ENCODE measurements around the gene RHBG.

The RHBG gene

GRCh38 chr1:156388174-156389137 is 19.4 kb downstream of the RHBG start:
- Histone ChIP-seq H3K4me3 (ENCODE audit: low read depth in 1 of 2, low read length in 2 of 2) (no peak overlapping the region), H3K27ac (ENCODE audit: low read length) (no peak overlapping the region), H3K4me1 (ENCODE audit: control insufficient read depth in 1 of 2, insufficient read depth in 2 of 2, low read length in 2 of 2) (peaks cover 0 to 5% of the 10 kb centered on the region in 2 donors), H3K36me3 (ENCODE audit: control insufficient read depth in 1 of 2, insufficient read depth in 2 of 2, low read length in 2 of 2) (no peaks in the 10 kb centered on the region), H3K9me3 (ENCODE audit: control insufficient read depth in 1 of 2, low read length in 2 of 2) (no peaks in the 10 kb centered on the region), H3K27me3 (ENCODE audit: low read depth, low read length) (peaks cover 35% of the 10 kb centered on the region)

- Histone ChIP-seq H3K4me1 (ENCODE audit: control insufficient read depth in 1 of 2, insufficient read depth in 2 of 2, low read length in 2 of 2) (peaks cover 0 to 5% of the 10 kb centered on the region in 2 donors), H3K4me3 (ENCODE audit: low read depth in 1 of 2, low read length in 2 of 2) (no peak overlapping the region), H3K27ac (ENCODE audit: low read length) (no peak overlapping the region), H3K36me3 (ENCODE audit: control insufficient read depth in 1 of 2, insufficient read depth in 2 of 2, low read length in 2 of 2) (no peaks in the 10 kb centered on the region), H3K9me3 (ENCODE audit: control insufficient read depth in 1 of 2, low read length in 2 of 2) (no peaks in the 10 kb centered on the region), H3K27me3 (ENCODE audit: low read depth, low read length) (peaks cover 35% of the 10 kb centered on the region)
Observed at GRCh38 chr1:156389311-156389710, 20.3 kb downstream of the RHBG start.

GRCh38 chr1:156390469-156391365 is 21.7 kb downstream of the RHBG start:
- Histone ChIP-seq H3K9me3 (ENCODE audit: control insufficient read depth in 1 of 2, low read length in 2 of 2) (no peaks in the 10 kb centered on the region), H3K36me3 (ENCODE audit: control insufficient read depth in 1 of 2, insufficient read depth in 2 of 2, low read length in 2 of 2) (no peaks in the 10 kb centered on the region), H3K27ac (ENCODE audit: low read length) (no peak overlapping the region), H3K27me3 (ENCODE audit: low read depth, low read length) (peaks cover 35% of the 10 kb centered on the region), H3K4me1 (ENCODE audit: control insufficient read depth in 1 of 2, insufficient read depth in 2 of 2, low read length in 2 of 2) (peaks cover 0 to 5% of the 10 kb centered on the region in 2 donors), H3K4me3 (ENCODE audit: low read depth in 1 of 2, low read length in 2 of 2) (no peak overlapping the region)

GRCh38 chr1:156391366-156391677 is 22.3 kb downstream of the RHBG start:
- peaks cover 0 to 5% of the 10 kb centered on the region in 2 donors for H3K4me1 ChIP-seq (ENCODE audit: control insufficient read depth in 1 of 2, insufficient read depth in 2 of 2, low read length in 2 of 2)
- H3K27ac ChIP-seq (ENCODE audit: low read length), result no peak overlapping the region
- peaks cover 29% of the 10 kb centered on the region for H3K27me3 ChIP-seq (ENCODE audit: low read depth, low read length)
- no peak overlapping the region for H3K4me3 ChIP-seq (ENCODE audit: low read depth in 1 of 2, low read length in 2 of 2)
- no peaks in the 10 kb centered on the region for H3K9me3 ChIP-seq (ENCODE audit: control insufficient read depth in 1 of 2, low read length in 2 of 2)
- H3K36me3 ChIP-seq (ENCODE audit: control insufficient read depth in 1 of 2, insufficient read depth in 2 of 2, low read length in 2 of 2), result no peaks in the 10 kb centered on the region

GRCh38 chr1:156391701-156392100 is 22.7 kb downstream of the RHBG start:
- no peaks in the 10 kb centered on the region for H3K36me3 ChIP-seq (ENCODE audit: control insufficient read depth in 1 of 2, insufficient read depth in 2 of 2, low read length in 2 of 2)
- peaks cover 28% of the 10 kb centered on the region for H3K27me3 ChIP-seq (ENCODE audit: low read depth, low read length)
- peaks cover 0 to 5% of the 10 kb centered on the region in 2 donors for H3K4me1 ChIP-seq (ENCODE audit: control insufficient read depth in 1 of 2, insufficient read depth in 2 of 2, low read length in 2 of 2)
- H3K9me3 ChIP-seq (ENCODE audit: control insufficient read depth in 1 of 2, low read length in 2 of 2), result no peaks in the 10 kb centered on the region
- no peak overlapping the region for H3K27ac ChIP-seq (ENCODE audit: low read length)
- H3K4me3 ChIP-seq (ENCODE audit: low read depth in 1 of 2, low read length in 2 of 2), result no peak overlapping the region

GRCh38 chr1:156392452-156392853 is 23.4 kb downstream of the RHBG start:
- Histone ChIP-seq H3K9me3 (ENCODE audit: control insufficient read depth in 1 of 2, low read length in 2 of 2) (no peaks in the 10 kb centered on the region), H3K36me3 (ENCODE audit: control insufficient read depth in 1 of 2, insufficient read depth in 2 of 2, low read length in 2 of 2) (no peaks in the 10 kb centered on the region), H3K27ac (ENCODE audit: low read length) (no peak overlapping the region), H3K27me3 (ENCODE audit: low read depth, low read length) (peaks cover 25% of the 10 kb centered on the region), H3K4me3 (ENCODE audit: low read depth in 1 of 2, low read length in 2 of 2) (no peak overlapping the region), H3K4me1 (ENCODE audit: control insufficient read depth in 1 of 2, insufficient read depth in 2 of 2, low read length in 2 of 2) (peaks cover 0 to 5% of the 10 kb centered on the region in 2 donors)

- no peak overlapping the region for H3K4me3 ChIP-seq (ENCODE audit: low read depth in 1 of 2, low read length in 2 of 2)
- H3K9me3 ChIP-seq (ENCODE audit: control insufficient read depth in 1 of 2, low read length in 2 of 2), result no peaks in the 10 kb centered on the region
- H3K27ac ChIP-seq (ENCODE audit: low read length), result no peak overlapping the region
- H3K4me1 ChIP-seq (ENCODE audit: control insufficient read depth in 1 of 2, insufficient read depth in 2 of 2, low read length in 2 of 2), result peaks cover 0 to 5% of the 10 kb centered on the region in 2 donors
- H3K27me3 ChIP-seq (ENCODE audit: low read depth, low read length), result peaks cover 21% of the 10 kb centered on the region
- no peaks in the 10 kb centered on the region for H3K36me3 ChIP-seq (ENCODE audit: control insufficient read depth in 1 of 2, insufficient read depth in 2 of 2, low read length in 2 of 2)
Observed at GRCh38 chr1:156393095-156393494, 24.1 kb downstream of the RHBG start.

GRCh38 chr1:156394082-156394481 is 25.1 kb downstream of the RHBG start:
- no peaks in the 10 kb centered on the region for H3K9me3 ChIP-seq (ENCODE audit: control insufficient read depth in 1 of 2, low read length in 2 of 2)
- H3K4me3 ChIP-seq (ENCODE audit: low read depth in 1 of 2, low read length in 2 of 2), result no peak overlapping the region
- H3K36me3 ChIP-seq (ENCODE audit: control insufficient read depth in 1 of 2, insufficient read depth in 2 of 2, low read length in 2 of 2), result no peaks in the 10 kb centered on the region
- no peaks in the 10 kb centered on the region for H3K4me1 ChIP-seq (ENCODE audit: control insufficient read depth in 1 of 2, insufficient read depth in 2 of 2, low read length in 2 of 2)
- no peak overlapping the region for H3K27ac ChIP-seq (ENCODE audit: low read length)
- H3K27me3 ChIP-seq (ENCODE audit: low read depth, low read length), result peaks cover 15% of the 10 kb centered on the region

- Histone ChIP-seq H3K4me3 (ENCODE audit: low read depth in 1 of 2, low read length in 2 of 2) (no peak overlapping the region), H3K36me3 (ENCODE audit: control insufficient read depth in 1 of 2, insufficient read depth in 2 of 2, low read length in 2 of 2) (no peaks in the 10 kb centered on the region), H3K27me3 (ENCODE audit: low read depth, low read length) (peaks cover 6% of the 10 kb centered on the region), H3K9me3 (ENCODE audit: control insufficient read depth in 1 of 2, low read length in 2 of 2) (no peaks in the 10 kb centered on the region), H3K4me1 (ENCODE audit: control insufficient read depth in 1 of 2, insufficient read depth in 2 of 2, low read length in 2 of 2) (no peaks in the 10 kb centered on the region), H3K27ac (ENCODE audit: low read length) (no peak overlapping the region)
Observed at GRCh38 chr1:156394835-156395461, 25.9 kb downstream of the RHBG start.

- no peaks in the 10 kb centered on the region for H3K36me3 ChIP-seq (ENCODE audit: control insufficient read depth in 1 of 2, insufficient read depth in 2 of 2, low read length in 2 of 2)
- H3K9me3 ChIP-seq (ENCODE audit: control insufficient read depth in 1 of 2, low read length in 2 of 2), result no peaks in the 10 kb centered on the region
- H3K4me3 ChIP-seq (ENCODE audit: low read depth in 1 of 2, low read length in 2 of 2), result no peak overlapping the region
- H3K27me3 ChIP-seq (ENCODE audit: low read depth, low read length), result no peaks in the 10 kb centered on the region
- no peaks in the 10 kb centered on the region for H3K4me1 ChIP-seq (ENCODE audit: control insufficient read depth in 1 of 2, insufficient read depth in 2 of 2, low read length in 2 of 2)
- no peak overlapping the region for H3K27ac ChIP-seq (ENCODE audit: low read length)
Observed at GRCh38 chr1:156399355-156400125, 30.5 kb downstream of the RHBG start.

Measured in muscle layer of duodenum (tissue), 2 donors.